ENCODE data around the gene SHROOM4.

Gene SHROOM4

DNA sequence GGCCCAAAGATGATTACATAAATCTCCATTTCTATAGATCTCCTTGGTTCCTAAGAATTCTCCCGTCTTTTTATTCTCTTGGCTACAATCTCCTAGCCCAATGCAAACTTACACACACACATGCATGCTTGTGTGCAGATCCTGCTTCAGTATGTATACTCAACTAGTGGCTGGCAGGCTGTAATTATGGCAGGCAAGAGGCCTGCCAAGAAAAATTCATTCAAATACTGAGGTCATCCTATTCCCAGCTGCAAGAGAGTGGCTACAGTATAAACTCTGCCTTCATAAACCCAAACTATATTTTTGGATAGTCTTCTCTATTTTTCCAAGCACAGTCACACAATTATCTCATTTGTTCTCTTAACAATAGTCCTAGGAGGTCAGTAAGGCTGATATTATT is 95.2 kb downstream of the SHROOM4 start:
- Histone ChIP-seq H3K79me2 (ENCODE audit: control insufficient read depth, low read length) (no peaks in the 10 kb centered on the region), H3K4me1 (ENCODE audit: control insufficient read depth, low read length) (no peaks in the 10 kb centered on the region), H3F3A (ENCODE audit: control insufficient read depth, insufficient read depth) (no peaks in the 10 kb centered on the region), H3K4me2 (ENCODE audit: low read length) (no peak overlapping the region), H3K27ac (ENCODE audit: low read depth, low read length) (no peak overlapping the region), H3K4me3 (ENCODE audit: low read length) (no peak overlapping the region), H3K9me2 (replicated peaks; ENCODE audit: control insufficient read depth, low read length) (no peaks in the 10 kb centered on the region), H3K9me3 (ENCODE audit: control insufficient read depth, insufficient read depth, low read length) (no peaks in the 10 kb centered on the region), H3K36me3 (ENCODE audit: control insufficient read depth, low read length) (no peaks in the 10 kb centered on the region), H4K20me1 (ENCODE audit: control insufficient read depth, insufficient read depth, low read depth, low read length) (no peaks in the 10 kb centered on the region), H3K27me3 (ENCODE audit: control insufficient read depth, low read length) (no peaks in the 10 kb centered on the region)
- TF ChIP-seq CTCF (IDR thresholded peaks at IDR 0.05; ENCODE audit: low read depth, low read length, poor library complexity, severe bottlenecking) = no peak
- TF ChIP-seq EZH2phosphoT487 (IDR thresholded peaks at IDR 0.05; ENCODE audit: borderline replicate concordance, low read length) = no peak

DNA sequence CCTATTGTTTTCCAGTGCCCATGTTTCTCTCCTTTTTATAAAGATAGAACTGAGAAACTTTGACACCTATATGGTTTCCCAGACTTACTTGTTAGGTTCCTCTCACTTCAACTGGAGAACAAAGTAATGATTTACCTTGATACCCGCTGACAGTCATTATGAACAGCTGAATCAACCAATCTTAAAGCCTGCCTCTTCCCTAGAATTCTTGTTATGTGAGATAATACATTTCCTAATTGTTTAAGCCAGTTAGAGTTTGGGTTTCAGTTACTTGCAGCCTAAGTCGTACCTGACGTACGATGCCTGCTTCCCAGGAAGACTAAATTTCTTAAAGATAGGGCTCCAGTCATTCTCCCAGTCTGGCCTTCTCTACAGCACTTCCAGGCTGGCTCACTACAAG is 97.3 kb downstream of the SHROOM4 start:
- Histone ChIP-seq H4K20me1 (ENCODE audit: control insufficient read depth, insufficient read depth, low read depth, low read length) (no peaks in the 10 kb centered on the region), H3K9me2 (replicated peaks; ENCODE audit: control insufficient read depth, low read length) (no peaks in the 10 kb centered on the region), H3F3A (ENCODE audit: control insufficient read depth, insufficient read depth) (no peaks in the 10 kb centered on the region), H3K4me2 (ENCODE audit: low read length) (no peak overlapping the region), H3K27ac (ENCODE audit: low read depth, low read length) (no peak overlapping the region), H3K36me3 (ENCODE audit: control insufficient read depth, low read length) (no peaks in the 10 kb centered on the region), H3K27me3 (ENCODE audit: control insufficient read depth, low read length) (no peaks in the 10 kb centered on the region), H3K4me1 (ENCODE audit: control insufficient read depth, low read length) (no peaks in the 10 kb centered on the region), H3K9me3 (ENCODE audit: control insufficient read depth, insufficient read depth, low read length) (no peaks in the 10 kb centered on the region), H3K4me3 (ENCODE audit: low read length) (no peak overlapping the region), H3K79me2 (ENCODE audit: control insufficient read depth, low read length) (no peaks in the 10 kb centered on the region)
- TF ChIP-seq EZH2phosphoT487 (IDR thresholded peaks at IDR 0.05; ENCODE audit: borderline replicate concordance, low read length) = no peak

- no peak for TF ChIP-seq EZH2phosphoT487 (IDR thresholded peaks at IDR 0.05; ENCODE audit: borderline replicate concordance, low read length)
- Histone ChIP-seq H3K79me2 (ENCODE audit: control insufficient read depth, low read length) (no peaks in the 10 kb centered on the region), H3K36me3 (ENCODE audit: control insufficient read depth, low read length) (no peaks in the 10 kb centered on the region), H3F3A (ENCODE audit: control insufficient read depth, insufficient read depth) (no peaks in the 10 kb centered on the region), H3K27ac (ENCODE audit: low read depth, low read length) (no peak overlapping the region), H3K4me2 (ENCODE audit: low read length) (no peak overlapping the region), H3K4me1 (ENCODE audit: control insufficient read depth, low read length) (no peaks in the 10 kb centered on the region), H3K27me3 (ENCODE audit: control insufficient read depth, low read length) (no peaks in the 10 kb centered on the region), H3K9me2 (replicated peaks; ENCODE audit: control insufficient read depth, low read length) (no peaks in the 10 kb centered on the region), H3K9me3 (ENCODE audit: control insufficient read depth, insufficient read depth, low read length) (no peaks in the 10 kb centered on the region), H3K4me3 (ENCODE audit: low read length) (no peak overlapping the region), H4K20me1 (ENCODE audit: control insufficient read depth, insufficient read depth, low read depth, low read length) (no peaks in the 10 kb centered on the region)
Measured at GRCh38 chrX:50712777-50713176, 101.2 kb downstream of the SHROOM4 start.

GRCh38 chrX:50711907-50712306 is 102.1 kb downstream of the SHROOM4 start:
- Histone ChIP-seq H3K4me1 (ENCODE audit: control insufficient read depth, low read length) (no peaks in the 10 kb centered on the region), H3K4me3 (ENCODE audit: low read length) (no peak overlapping the region), H3K9me2 (replicated peaks; ENCODE audit: control insufficient read depth, low read length) (no peaks in the 10 kb centered on the region), H3F3A (ENCODE audit: control insufficient read depth, insufficient read depth) (no peaks in the 10 kb centered on the region), H3K27me3 (ENCODE audit: control insufficient read depth, low read length) (no peaks in the 10 kb centered on the region), H4K20me1 (ENCODE audit: control insufficient read depth, insufficient read depth, low read depth, low read length) (no peaks in the 10 kb centered on the region), H3K36me3 (ENCODE audit: control insufficient read depth, low read length) (no peaks in the 10 kb centered on the region), H3K27ac (ENCODE audit: low read depth, low read length) (no peak overlapping the region), H3K9me3 (ENCODE audit: control insufficient read depth, insufficient read depth, low read length) (no peaks in the 10 kb centered on the region), H3K79me2 (ENCODE audit: control insufficient read depth, low read length) (no peaks in the 10 kb centered on the region), H3K4me2 (ENCODE audit: low read length) (no peak overlapping the region)
- TF ChIP-seq EZH2phosphoT487 (IDR thresholded peaks at IDR 0.05; ENCODE audit: borderline replicate concordance, low read length) (no peak), CTCF (IDR thresholded peaks at IDR 0.05; ENCODE audit: low read depth, low read length, poor library complexity, severe bottlenecking) (no peak)

All from DOHH2 (cell line).